ENCODE measurements around the gene DNAH8.

Gene DNAH8

GRCh38 chr6:38974389-38975151, 259.5 kb downstream of the DNAH8 start:
- DNase-seq = no peak

GRCh38 chr6:38975621-38976049, 260.5 kb downstream of the DNAH8 start:
- no peak for DNase-seq

GRCh38 chr6:38976051-38976450, 260.9 kb downstream of the DNAH8 start:
- DNase-seq = no peak

GRCh38 chr6:38976801-38977500, 261.8 kb downstream of the DNAH8 start:
- no peak for DNase-seq

- DNase-seq = no peak
These were observed 263.1 kb downstream of the DNAH8 start for GRCh38 chr6:38978139-38978704.

GRCh38 chr6:38982470-38982869, 267.4 kb downstream of the DNAH8 start:
- DNase-seq = no peak

GRCh38 chr6:38984723-38985122, 269.6 kb downstream of the DNAH8 start:
- no peak for DNase-seq

- no peak for DNase-seq
These were observed 270.7 kb downstream of the DNAH8 start for GRCh38 chr6:38985839-38986238.

- no peak for DNase-seq
These were observed 272.4 kb downstream of the DNAH8 start for GRCh38 chr6:38987503-38987902.

- DNase-seq = no peak
These were observed 273.8 kb downstream of the DNAH8 start for GRCh38 chr6:38988736-38989449.

GRCh38 chr6:38990475-38990874, 275.4 kb downstream of the DNAH8 start:
- DNase-seq = no peak

- no peak for DNase-seq
These were observed 281.6 kb downstream of the DNAH8 start for GRCh38 chr6:38996676-38997075.

GRCh38 chr6:38997128-38997761, 282.1 kb downstream of the DNAH8 start:
- DNase-seq = no peak

GRCh38 chr6:39003072-39003471, 288.0 kb downstream of the DNAH8 start:
- no peak for DNase-seq

- DNase-seq = no peak
These were observed 288.4 kb downstream of the DNAH8 start for GRCh38 chr6:39003492-39003891.

- no peak for DNase-seq
These were observed 289.7 kb downstream of the DNAH8 start for GRCh38 chr6:39004801-39005200.

- no peak for DNase-seq
These were observed 290.7 kb downstream of the DNAH8 start for GRCh38 chr6:39005774-39006173.

GRCh38 chr6:39007575-39007974, 292.5 kb downstream of the DNAH8 start:
- no peak for DNase-seq

GRCh38 chr6:39008737-39009136, 293.6 kb downstream of the DNAH8 start:
- no peak for DNase-seq

GRCh38 chr6:39009476-39009875, 294.4 kb downstream of the DNAH8 start:
- DNase-seq = no peak

GRCh38 chr6:39016839-39017546, 301.9 kb downstream of the DNAH8 start:
- no peak for DNase-seq

GRCh38 chr6:39017547-39017880, 302.4 kb downstream of the DNAH8 start:
- no peak for DNase-seq
